ENCODE measurements around the gene BAZ2B. TPM values are rescaled to one million over a fixed set of nuclear protein-coding genes. Genes with fewer than 3 reads are reported as not detected.

The BAZ2B gene
- total and polyA plus RNA-seq, 7 donors: 7.6 to 156 (median 105) TPM

GRCh38 chr2:159650574-159650973 lies 34.2 kb upstream of the BAZ2B start:
- no peak overlapping the region for H3K27ac ChIP-seq
- no peaks in the 10 kb centered on the region for H3K36me3 ChIP-seq
- no peak for DNase-seq
- TF ChIP-seq POLR2AphosphoS5 (IDR thresholded peaks at IDR 0.05) (no peak), CTCF (IDR thresholded peaks at IDR 0.05) (no peak), EP300 (IDR thresholded peaks at IDR 0.05) (no peak), POLR2A (IDR thresholded peaks at IDR 0.05) (no peak)
- no peak overlapping the region for H3K4me3 ChIP-seq
- intact Hi-C loops (cut with DNase I): no loop called here
- H3K27me3 ChIP-seq: no peaks in the 10 kb centered on the region
- peaks cover 0 to 4% (median 0%) of the 10 kb centered on the region in 4 donors for H3K9me3 ChIP-seq
- no peaks in the 10 kb centered on the region for H3K4me1 ChIP-seq

GRCh38 chr2:159648643-159649042 lies 32.3 kb upstream of the BAZ2B start:
- TF ChIP-seq EP300 (IDR thresholded peaks at IDR 0.05): no peak
- TF ChIP-seq POLR2A (IDR thresholded peaks at IDR 0.05): no peak
- TF ChIP-seq CTCF (IDR thresholded peaks at IDR 0.05): no peak
- TF ChIP-seq POLR2AphosphoS5 (IDR thresholded peaks at IDR 0.05): no peak
- H3K27me3 ChIP-seq: no peaks in the 10 kb centered on the region
- WGBS, 2 donors: 86 to 88% methylated on average over 2 of the region's 2 CpGs

GRCh38 chr2:159647667-159648066 lies 31.3 kb upstream of the BAZ2B start:
- intact Hi-C loops (cut with DNase I): no loop called here
- no peak for TF ChIP-seq CTCF (IDR thresholded peaks at IDR 0.05)
- TF ChIP-seq POLR2AphosphoS5 (IDR thresholded peaks at IDR 0.05): no peak
- TF ChIP-seq POLR2A (IDR thresholded peaks at IDR 0.05): no peak
- TF ChIP-seq EP300 (IDR thresholded peaks at IDR 0.05): no peak
- no peaks in the 10 kb centered on the region for H3K36me3 ChIP-seq
- no peak for DNase-seq
- H3K4me1 ChIP-seq: no peaks in the 10 kb centered on the region
- WGBS, 2 donors: 90 to 95% methylated on average over 2 of the region's 2 CpGs
- H3K9me3 ChIP-seq: no peaks in the 10 kb centered on the region
- H3K4me3 ChIP-seq: no peak overlapping the region
- H3K27ac ChIP-seq: no peak overlapping the region
- no peaks in the 10 kb centered on the region for H3K27me3 ChIP-seq

More at GRCh38 chr2:159648643-159649042, 32.3 kb upstream of the BAZ2B start:
- Histone ChIP-seq H3K27ac (no peak overlapping the region), H3K4me1 (no peaks in the 10 kb centered on the region), H3K9me3 (no peaks in the 10 kb centered on the region), H3K36me3 (no peaks in the 10 kb centered on the region), H3K4me3 (no peak overlapping the region)
- intact Hi-C loops (cut with DNase I): no loop called here
- no peak for DNase-seq

- Histone ChIP-seq H3K4me3 (no peak overlapping the region), H3K4me1 (no peaks in the 10 kb centered on the region), H3K36me3 (no peaks in the 10 kb centered on the region), H3K27ac (no peak overlapping the region), H3K27me3 (no peaks in the 10 kb centered on the region), H3K9me3 (no peaks in the 10 kb centered on the region)
- intact Hi-C loops (cut with DNase I): no loop called here
- no peak for DNase-seq
- 75 to 86% methylated on average over 1 of the region's 1 CpG for WGBS, 2 donors
- TF ChIP-seq POLR2A (IDR thresholded peaks at IDR 0.05): no peak
- TF ChIP-seq CTCF (IDR thresholded peaks at IDR 0.05): no peak
- no peak for TF ChIP-seq EP300 (IDR thresholded peaks at IDR 0.05)
- no peak for TF ChIP-seq POLR2AphosphoS5 (IDR thresholded peaks at IDR 0.05)
Observed at GRCh38 chr2:159640176-159640575, 23.8 kb upstream of the BAZ2B start.

- Histone ChIP-seq H3K9me3 (no peaks in the 10 kb centered on the region), H3K36me3 (no peaks in the 10 kb centered on the region), H3K4me1 (no peaks in the 10 kb centered on the region), H3K4me3 (no peak overlapping the region), H3K27ac (no peak overlapping the region), H3K27me3 (no peaks in the 10 kb centered on the region)
- no peak for DNase-seq
- intact Hi-C loops (cut with DNase I): no loop called here
- TF ChIP-seq POLR2A (IDR thresholded peaks at IDR 0.05): no peak
- no peak for TF ChIP-seq EP300 (IDR thresholded peaks at IDR 0.05)
- TF ChIP-seq POLR2AphosphoS5 (IDR thresholded peaks at IDR 0.05): no peak
- no peak for TF ChIP-seq CTCF (IDR thresholded peaks at IDR 0.05)
Observed at GRCh38 chr2:159639712-159640111, 23.4 kb upstream of the BAZ2B start.

Data from sigmoid colon (tissue), 7 donors.